GM18868 (cell line): ENCODE measurements around the gene ANKRD7.

Experiments
- ATAC-seq: cut with Tn5 transposase; IDR thresholded peaks from one replicate; pipeline ENCODE4 v1.9.1; 2021; ENCODE audit warnings: mild to moderate bottlenecking, moderate library complexity; ENCODE audit not compliant: unreplicated experiment

The ANKRD7 gene, protein sequence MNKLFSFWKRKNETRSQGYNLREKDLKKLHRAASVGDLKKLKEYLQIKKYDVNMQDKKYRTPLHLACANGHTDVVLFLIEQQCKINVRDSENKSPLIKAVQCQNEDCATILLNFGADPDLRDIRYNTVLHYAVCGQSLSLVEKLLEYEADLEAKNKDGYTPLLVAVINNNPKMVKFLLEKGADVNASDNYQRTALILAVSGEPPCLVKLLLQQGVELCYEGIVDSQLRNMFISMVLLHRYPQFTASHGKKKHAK

DNA sequence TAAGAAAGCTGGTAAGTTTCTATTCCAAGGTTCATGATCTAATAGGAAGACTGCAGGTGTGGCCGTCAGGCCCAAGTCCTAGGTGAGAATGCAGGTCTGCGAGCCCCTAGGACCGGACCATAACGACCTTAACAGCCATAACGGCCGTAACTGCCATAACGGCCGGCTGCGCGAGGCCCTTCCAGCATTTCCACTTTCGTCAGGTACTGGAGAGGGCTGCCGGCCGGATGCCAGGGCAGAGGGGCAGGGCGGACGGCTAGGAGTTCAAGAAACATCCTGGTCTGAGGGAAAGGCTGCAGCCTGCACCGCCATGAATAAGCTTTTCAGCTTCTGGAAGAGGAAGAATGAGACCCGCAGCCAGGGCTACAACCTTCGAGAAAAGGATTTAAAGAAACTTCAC, at the start of gene ANKRD7:
ANKRD7 (plus strand) TSS at position 184 of the 400 bp plus-strand sequence; CDS start at position 311, 127 bp downstream.
- ATAC-seq, result no peak

DNA sequence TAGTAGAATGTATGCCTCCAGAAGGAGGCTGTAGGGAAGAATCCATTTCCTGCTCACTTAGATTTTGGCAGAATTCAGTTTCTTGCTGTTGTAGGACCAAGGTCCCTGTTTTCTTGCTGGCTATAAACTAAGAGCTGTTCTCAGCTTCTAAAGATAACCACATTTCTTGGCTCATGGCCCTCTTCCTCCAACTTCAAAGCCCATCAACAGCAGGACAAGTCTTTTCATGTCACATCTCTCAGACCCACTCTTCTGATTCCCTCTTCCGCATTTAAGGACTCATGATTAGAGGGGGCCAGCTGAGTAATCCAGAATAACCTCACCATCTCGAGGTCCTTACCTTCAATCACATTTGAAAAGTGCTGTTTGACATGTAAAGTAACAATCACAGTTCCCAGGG, 48.8 kb upstream of the ANKRD7 start:
- ATAC-seq, result no peak

DNA sequence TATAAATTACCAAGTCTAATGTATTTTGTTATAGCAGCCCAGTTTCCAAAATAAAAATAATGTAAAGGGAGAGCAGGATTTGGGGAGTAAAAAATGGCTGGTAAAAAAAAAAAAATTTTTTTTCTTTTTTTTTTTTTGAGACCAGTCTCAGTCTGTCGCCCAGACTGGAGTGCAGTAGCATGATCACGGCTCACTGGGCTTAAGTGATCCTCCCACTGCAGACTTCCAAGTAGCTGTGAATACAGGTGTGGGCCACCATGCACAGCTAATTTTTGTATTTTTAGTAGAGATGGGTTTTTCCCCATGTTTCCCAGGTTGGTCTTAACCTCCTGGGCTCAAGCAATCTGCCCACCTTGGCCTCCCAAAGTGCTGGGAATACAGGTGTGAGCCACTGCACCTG, 45.3 kb upstream of the ANKRD7 start:
- ATAC-seq, result peak; percentile 30

DNA sequence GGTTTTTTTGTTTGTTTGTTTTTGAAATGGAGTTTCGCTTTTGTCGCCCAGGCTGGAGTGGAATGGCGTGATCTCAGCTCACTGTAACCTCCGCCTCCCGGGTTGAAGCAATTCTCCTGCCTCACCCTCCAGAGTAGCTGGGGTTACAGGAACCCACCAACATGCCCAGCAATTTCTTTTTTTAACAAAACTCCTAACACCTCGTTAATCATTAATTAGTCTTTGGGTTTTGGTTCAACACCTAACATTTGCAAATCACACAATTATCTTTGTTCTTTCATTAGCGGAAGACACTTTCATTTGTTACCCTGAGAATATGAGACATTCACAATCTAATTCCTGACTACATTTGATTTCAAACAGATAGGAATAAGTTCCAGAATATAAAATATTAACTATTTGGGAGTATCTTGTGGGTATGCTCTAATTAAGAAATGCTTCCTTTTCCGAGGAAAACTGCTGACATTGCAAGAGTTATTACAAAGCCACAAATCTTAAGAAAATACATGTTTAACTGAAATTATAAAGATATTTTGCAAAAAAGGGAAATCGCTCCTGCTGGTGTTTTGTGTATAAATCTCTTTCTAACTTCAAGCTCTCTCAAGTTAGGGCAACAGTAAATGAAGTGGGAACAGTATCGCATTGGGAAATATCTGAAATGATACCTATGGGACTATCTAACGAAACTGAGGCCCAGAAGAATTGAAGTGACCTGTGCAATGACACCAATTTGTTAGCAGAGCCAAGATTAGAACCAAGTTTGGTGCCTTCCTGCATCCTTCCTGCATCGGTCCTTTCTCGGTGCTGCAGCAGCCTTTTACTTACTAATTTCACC, 41.7 kb upstream of the ANKRD7 start:
- ATAC-seq, result no peak

DNA sequence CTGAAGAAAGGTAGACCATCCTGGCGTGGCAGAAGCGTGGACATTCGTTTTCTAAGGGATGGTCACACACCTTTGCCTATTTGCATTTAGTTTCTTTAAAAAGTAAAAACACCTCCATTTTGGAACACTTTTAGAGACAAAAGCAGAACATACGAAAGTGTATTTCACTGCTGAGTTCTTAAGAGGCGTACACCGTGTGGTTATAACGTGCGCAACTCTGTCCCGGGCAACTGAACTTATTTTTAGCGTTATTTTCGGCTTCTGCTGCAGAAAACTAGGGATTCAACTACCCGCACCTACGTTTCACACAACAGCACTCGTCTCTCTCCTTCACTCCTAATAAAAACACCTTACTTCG, 41.1 kb upstream of the ANKRD7 start:
- peak; percentile 1 for ATAC-seq

DNA sequence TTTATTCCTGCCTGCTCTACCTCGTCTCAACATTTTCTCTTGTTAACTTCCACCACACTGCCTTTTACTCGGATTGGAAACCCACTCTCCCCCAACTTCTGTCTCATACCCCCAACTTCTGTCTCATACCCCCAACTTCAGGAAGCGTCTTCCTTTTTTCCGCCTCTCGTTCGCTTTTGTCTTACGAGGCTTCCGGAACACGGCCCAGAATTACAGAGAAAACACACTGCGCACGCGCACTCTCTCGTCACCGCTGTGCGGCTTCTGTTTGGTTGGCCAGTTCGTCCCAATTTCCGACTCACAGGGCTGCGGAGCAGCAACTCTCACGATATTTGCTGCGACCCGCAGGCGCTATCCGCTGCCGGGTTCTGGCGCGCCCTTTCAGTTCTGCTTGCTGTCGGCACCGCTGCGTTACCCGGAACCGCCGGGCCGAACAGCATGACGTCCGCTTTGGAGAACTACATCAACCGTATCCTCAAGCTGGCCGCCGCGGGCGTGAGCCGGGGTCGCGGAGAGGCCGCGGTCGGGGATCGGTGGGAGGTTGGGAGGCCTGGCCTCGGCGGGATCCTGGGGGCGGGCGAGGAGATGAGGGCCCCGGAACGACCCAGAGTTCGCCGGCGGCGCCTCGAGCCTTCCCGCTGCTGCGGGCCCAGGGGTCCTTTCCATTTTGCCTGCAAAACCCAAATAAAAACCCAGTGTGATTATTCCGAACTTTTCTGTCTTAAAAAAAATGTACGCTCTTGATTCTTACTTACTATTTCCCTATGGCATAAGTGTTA, 40.5 kb upstream of the ANKRD7 start, which contains the start of gene LSM8:
LSM8 (plus strand) TSS at position 379 of the 779 bp plus-strand sequence; CDS start at position 439, 60 bp downstream.
- peak; percentile 95 for ATAC-seq

DNA sequence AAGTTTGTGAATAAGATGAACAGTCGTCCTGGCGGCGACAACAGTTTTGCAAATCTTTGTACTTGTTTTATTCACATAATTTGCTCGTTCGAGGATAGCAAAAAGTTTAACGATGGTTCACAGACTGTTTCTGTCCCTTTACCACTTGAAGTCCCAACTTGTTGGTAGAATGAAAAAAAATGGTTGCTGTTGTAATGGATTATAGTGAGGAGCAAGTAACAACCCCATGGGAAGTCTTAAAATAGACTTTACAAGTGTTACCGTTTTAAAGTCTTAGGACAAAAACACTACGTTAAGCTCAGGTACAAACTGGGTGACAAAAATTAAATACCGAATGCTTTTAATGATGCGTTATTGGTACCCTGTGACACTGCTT, 40.0 kb upstream of the ANKRD7 start:
- no peak for ATAC-seq

DNA sequence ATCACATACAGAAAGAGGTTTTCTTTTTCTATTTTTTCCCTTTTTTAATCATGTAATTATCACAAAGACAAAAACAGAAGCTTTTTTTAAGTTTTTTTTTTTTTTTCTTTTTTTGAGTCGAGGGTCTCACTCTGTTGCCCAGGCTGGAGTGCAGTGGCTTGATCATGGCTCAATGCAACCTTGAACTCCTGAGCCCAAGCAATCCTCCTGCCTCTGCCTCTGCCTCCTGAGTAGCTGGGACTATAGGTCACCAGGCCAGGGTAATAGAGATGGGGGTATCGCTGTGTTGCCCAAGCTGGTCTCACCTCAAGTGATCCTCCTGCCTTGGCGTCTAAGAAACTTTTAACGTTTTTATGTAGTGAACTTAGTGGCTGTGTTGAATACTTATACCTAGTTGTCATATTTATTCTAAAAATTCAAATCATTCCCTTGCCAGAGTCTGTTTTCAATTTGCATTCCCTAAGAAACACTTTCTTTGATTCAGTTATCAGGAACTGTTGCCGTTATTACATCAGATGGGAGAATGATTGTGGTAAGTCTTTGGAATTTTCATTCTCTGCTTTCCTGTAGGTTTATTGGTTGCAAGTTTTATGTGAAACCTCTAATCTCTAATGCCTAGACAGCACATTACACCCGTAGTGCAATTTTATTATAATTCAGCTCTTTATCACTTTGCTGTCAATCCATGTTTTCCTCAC, 39.2 kb upstream of the ANKRD7 start:
- no peak for ATAC-seq

DNA sequence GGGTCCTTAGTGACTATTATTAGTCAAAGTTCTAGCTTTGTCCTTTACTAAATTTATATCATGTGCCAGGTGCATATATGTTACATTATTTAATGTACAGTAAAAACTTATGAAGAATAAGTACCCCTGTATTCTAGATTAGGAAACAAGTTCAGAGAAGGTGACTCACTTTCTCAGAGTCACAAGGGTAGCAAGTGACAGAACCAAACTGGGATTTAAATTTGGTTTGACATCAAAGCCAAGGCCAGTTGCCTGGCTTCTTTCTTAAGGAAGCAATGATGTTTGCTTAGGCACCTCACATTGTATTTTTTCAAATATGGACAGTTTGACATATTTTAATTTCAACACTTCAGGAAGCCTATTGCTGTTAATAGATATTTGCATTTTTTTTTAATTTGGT, 38.0 kb upstream of the ANKRD7 start:
- ATAC-seq, result no peak

DNA sequence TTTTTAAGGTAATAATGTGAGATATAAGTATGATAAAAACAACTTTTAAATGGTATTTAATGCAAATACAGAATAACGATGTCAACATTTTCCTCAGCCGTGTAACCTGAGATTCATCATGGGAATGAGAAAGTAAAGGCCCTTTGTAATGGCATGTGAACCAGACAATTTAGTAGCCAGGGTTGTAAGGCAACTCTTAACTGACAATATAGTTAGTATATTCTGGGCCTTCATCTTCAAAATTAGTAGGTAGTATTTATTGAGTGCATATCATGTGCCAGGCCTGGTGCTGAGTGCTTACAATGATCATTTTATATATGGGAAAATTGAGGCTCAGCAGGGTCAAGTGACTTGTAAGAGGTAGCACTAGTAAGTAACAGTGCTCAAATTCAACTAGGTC, 29.9 kb upstream of the ANKRD7 start:
- ATAC-seq, result no peak

DNA sequence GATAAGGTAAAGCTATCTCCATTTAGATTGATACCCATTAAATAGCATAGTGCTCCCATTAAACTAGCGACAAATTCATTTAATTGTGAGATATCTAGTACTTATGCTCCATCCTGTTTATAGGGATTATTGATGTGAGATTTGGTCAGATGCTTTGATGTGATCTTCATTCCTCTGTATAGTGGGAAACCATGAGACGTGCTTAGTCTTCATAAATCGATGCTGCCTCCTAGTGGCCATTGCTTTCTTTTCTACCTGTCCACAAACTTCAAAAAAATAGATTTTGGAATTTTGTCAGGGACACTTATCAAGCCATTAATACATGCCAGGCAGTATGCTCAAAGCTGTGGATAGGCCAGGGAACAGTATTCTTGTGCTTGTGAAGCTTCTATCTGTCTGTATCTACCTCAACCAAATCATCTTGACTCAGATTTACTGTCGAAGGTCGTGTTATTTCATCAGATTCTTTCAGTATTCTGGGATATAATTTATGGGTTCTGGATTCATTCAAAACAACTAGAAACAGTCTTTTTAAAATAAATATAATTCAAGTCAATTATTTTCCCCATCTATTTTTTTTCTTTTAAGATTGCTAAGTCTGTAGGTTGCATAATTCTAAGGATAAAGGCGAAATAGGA, 28.5 kb upstream of the ANKRD7 start:
- ATAC-seq, result peak; percentile 85

DNA sequence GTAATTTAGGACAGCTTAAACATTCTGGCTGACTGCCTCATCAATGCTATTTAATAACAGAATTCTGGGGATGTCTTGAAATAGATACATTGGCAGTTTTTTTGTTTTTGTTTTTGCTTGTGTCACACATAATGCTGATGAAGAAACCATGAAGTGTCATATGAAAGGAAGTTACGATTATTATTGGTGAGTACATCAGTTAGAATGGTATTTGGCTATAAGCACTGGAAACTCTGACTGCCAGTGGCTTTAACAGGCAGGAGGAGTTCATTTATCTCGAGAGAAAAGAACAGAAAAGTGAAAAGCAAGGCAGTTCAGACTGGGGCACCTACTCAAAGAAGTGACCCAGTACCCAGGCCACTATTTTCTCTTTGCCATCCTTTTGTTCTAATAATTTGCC, 22.4 kb upstream of the ANKRD7 start:
- ATAC-seq, result no peak

DNA sequence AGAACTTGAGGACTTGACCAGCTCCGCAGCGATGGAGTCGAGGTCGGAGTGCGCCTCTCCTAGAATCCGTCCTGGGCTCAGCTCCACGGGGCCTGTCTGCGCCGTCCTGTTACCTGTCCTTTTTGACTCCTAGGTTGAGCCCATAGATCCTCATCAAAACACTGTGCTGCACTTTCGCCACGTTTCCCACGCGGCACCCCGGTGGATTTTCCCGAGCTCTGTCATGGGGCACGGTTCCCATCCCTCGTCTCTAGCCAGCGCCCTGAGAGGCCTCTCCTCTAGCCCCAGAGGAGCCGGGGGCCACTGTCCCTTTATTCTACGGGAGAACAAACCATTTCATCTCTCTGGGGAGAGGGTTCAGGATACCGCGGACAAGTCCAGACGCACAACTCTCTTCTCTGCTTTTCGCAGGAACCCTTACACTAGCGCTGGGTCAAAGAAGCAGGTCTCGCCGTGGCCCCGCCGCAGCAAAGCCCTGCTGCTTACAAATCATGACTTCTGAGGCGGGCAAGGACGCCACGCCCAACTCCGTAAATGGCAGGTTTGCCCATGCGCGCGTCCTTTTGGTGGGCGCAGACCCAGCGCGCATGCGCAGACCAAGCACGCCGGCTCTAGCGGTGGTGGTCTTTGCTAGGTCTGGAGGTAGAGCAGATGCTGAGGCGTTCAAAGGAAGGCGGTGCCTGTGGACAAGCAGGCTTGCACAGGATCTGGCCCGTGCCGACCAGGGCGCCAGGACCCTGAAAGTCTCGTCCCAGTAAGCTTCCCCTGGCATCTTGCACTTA, 10.3 kb upstream of the ANKRD7 start:
- ATAC-seq, result peak; percentile 95

DNA sequence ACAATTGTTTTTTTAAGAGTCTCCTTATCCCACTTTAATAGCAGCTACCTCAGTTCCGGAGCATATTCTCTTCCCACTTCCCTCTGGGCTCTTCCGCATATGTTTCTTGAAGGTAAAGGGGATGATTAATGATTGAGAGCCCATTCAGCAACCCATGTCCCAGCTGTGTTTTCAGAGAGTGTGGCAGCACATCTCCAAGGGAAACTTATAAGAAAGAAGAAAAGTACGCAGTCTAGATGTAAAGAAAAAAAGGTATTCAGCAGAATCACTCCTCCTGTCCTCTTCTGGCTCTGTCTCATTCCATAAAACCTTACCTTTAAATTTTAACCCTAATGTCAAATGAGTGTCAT, 9.7 kb upstream of the ANKRD7 start:
- ATAC-seq, result peak; percentile 10

DNA sequence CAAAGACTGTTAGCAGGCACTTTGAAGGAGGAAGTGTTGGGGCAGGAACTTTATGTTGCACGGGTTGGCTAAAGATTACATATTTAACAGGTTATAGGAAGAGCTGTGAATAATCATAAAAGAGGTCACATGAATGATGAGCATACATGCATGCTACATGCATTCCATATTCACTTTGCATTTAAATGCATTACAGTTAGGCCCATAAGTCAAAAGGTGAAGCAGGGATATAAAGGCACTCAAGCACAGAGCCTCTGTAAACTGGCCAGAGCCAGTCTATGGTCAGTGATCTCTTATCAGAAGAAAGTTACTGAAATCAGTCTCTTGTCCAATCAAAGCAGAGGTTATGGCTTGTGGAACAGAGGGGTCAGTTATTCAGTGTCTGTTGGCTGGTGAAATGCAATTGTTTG, 7.3 kb upstream of the ANKRD7 start:
- ATAC-seq, result no peak

DNA sequence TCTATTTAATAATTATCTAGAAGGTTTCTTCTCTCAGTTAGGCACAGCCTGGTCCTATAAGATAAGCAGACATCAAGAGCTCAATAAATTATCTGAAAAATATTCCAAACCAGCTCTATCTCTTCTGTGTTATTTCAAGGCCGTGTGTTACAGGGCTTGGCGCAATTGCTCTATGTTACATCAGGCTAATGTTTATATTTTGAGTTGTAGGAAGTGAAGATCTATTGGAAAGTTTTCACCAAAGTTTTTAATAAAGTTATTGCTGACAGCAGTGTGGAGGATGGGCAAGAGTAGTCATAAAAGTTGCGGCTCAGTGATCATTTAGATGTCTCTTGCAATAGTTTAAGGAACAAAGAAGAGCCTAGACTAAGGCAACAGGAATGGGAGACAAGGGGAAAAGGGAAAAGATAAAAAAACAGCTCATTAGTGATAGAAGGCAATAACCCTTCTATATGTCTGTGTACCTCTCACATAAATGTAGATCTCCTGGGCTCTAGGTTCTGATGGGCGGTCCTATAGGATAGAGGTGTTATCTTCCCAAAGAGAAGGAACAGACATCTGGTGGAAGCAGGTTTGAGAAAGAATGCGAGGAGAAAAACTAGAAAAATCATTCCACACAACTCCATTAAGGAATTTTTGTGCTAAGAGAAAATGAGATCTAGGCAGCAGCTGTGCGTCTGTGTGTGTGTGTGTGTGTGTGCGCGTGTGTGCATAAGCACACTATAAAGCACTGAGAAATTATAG, 5.9 kb upstream of the ANKRD7 start:
- ATAC-seq, result no peak

DNA sequence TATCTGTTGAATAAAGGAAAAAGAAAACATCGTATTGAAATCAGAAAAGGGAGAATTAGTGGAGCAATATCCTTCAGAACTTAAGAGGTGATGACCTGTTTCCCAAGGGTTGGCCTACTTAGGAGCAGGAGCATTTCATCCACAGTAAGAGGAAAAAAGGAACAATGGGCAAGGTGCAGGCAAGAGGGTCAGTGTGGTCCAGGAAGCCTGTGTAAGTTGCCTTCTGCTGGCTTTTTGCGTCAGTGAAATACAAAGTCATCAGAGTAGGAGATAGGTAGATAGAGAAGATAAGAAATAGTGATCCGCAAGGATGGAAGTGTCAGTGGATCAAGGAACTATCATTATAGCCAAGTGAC, 5.4 kb upstream of the ANKRD7 start:
- ATAC-seq, result no peak

DNA sequence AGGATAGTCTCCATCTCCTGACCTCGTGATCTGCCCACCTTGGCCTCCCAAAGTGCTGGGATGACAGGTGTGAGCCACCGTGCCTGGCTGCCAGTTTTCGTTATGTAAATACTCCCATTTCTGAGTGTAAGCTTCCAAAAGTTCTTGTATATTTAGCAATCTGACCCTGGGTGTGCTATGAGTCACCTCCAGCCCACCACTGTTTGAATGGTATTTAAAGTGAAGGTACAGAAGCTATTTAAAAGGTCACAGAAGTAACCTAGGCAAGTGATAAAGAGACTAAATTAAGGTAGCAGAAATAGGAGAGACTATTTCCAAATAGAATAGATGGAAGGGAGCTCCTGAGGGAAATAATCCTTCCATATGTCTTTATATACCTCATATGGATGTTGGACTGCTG, 3.9 kb upstream of the ANKRD7 start:
- no peak for ATAC-seq

DNA sequence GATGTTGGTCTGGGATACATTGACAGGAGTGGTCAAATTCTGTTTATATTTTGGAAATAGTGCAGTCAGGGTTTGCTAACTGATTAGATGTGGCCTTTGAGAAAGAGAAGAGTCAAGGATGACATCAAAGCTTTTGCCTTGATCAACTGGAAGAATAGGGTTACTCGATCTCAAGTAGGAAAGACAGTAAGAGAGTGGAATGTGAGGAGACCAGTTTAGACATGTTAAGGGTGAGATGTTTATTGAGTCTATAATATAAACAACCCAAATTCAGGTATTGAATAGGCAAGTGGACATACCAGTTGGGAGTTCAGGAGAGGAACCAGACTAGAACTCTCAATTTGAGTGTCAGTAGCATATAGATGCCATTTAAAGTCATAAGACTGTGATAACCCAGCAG, 1.9 kb upstream of the ANKRD7 start:
- ATAC-seq, result no peak
